Keratinocyte (primary cell): ENCODE data around the gene PDE8A. TPM values are rescaled to one million over a fixed set of nuclear protein-coding genes. Genes with fewer than 3 reads are reported as not detected.
A peak's percentile ranks its signal among the peaks of the same experiment; 100 is the strongest.

Experiments
- DNase-seq: peaks from one replicate; pipeline ENCODE4 v3.0.0-alpha.2; 2011; ENCODE audit warnings: low read depth, missing footprints, low spot score
- FAIRE-seq: peaks from 2 replicates; lab custom pipeline; 2011; peaks lifted over from hg19 to GRCh38; lab: Jason Lieb, UNC
- H2AFZ ChIP-seq: 2 replicates; pipeline ENCODE4 v1.6.0; 2012; ENCODE audit warnings: low read length, control low read depth, inconsistent platforms; ENCODE audit not compliant: control insufficient read depth
- H3K27ac ChIP-seq: 2 replicates; pipeline ENCODE4 v1.5.1; 2011; ENCODE audit warnings: low read length; ENCODE audit not compliant: control insufficient read depth, insufficient read depth
- H3K27me3 ChIP-seq: 3 replicates; pipeline ENCODE4 v1.6.0; 2011; ENCODE audit warnings: low read length; ENCODE audit not compliant: control insufficient read depth, insufficient read depth; ENCODE audit errors: extremely low read depth
- H3K36me3 ChIP-seq, 2 experiments: 2 replicates in 1 of 2; 3 replicates in 1 of 2; pipeline ENCODE4 v1.5.1; 2011; ENCODE audit warnings: low read length in 2 of 2, mild to moderate bottlenecking in 1 of 2; ENCODE audit not compliant: control insufficient read depth in 2 of 2, insufficient read depth in 2 of 2; ENCODE audit errors: extremely low read depth in 1 of 2
- H3K4me1 ChIP-seq: 3 replicates; pipeline ENCODE4 v1.5.1; 2011; ENCODE audit warnings: low read length; ENCODE audit not compliant: control insufficient read depth, insufficient read depth; ENCODE audit errors: extremely low read depth
- H3K4me2 ChIP-seq: 3 replicates; pipeline ENCODE4 v1.6.0; 2011; ENCODE audit warnings: low read depth, low read length; ENCODE audit not compliant: control insufficient read depth, insufficient read depth; ENCODE audit errors: extremely low read depth
- H3K4me3 ChIP-seq, 3 experiments: fragments of 200-600 bp in 1 of 3; sonication (generic) in 1 of 3; 2 replicates in 2 of 3; 3 replicates in 1 of 3; pipeline ENCODE4 v1.5.1; 2011 to 2016; ENCODE audit warnings: low read length in 3 of 3, mild to moderate bottlenecking in 3 of 3, control low read depth in 2 of 3, inconsistent platforms in 1 of 3, low read depth in 1 of 3, mixed read lengths in 1 of 3, mixed run types in 1 of 3, moderate library complexity in 1 of 3; ENCODE audit not compliant: control insufficient read depth in 2 of 3, insufficient read depth in 2 of 3; ENCODE audit errors: extremely low read depth in 1 of 3
- H3K79me2 ChIP-seq: 2 replicates; pipeline ENCODE4 v1.6.0; 2012; ENCODE audit warnings: low read length; ENCODE audit not compliant: control insufficient read depth, insufficient read depth
- H3K9ac ChIP-seq: 3 replicates; pipeline ENCODE4 v1.6.0; 2011; ENCODE audit warnings: low read length; ENCODE audit not compliant: control insufficient read depth, insufficient read depth; ENCODE audit errors: extremely low read depth
- H3K9me1 ChIP-seq: 3 replicates; pipeline ENCODE4 v1.6.0; 2011; ENCODE audit warnings: low read length; ENCODE audit not compliant: control insufficient read depth, insufficient read depth; ENCODE audit errors: extremely low read depth
- H3K9me3 ChIP-seq: 2 replicates; pipeline ENCODE4 v1.5.1; 2012; ENCODE audit warnings: low read depth, low read length; ENCODE audit not compliant: control insufficient read depth
- H4K20me1 ChIP-seq: 3 replicates; pipeline ENCODE4 v1.6.0; 2011; ENCODE audit warnings: low read length; ENCODE audit not compliant: control insufficient read depth, insufficient read depth; ENCODE audit errors: extremely low read depth
- EZH2 ChIP-seq: IDR thresholded peaks from one replicate; pipeline ENCODE4 v1.6.1; 2012; ENCODE audit warnings: inconsistent platforms, mild to moderate bottlenecking, low read length, moderate library complexity
- dilution Hi-C: fragments of 300-500 bp; cut with MboI; formaldehyde crosslinking; loops from one replicate; pipeline ENCODE4 v1.7.0; 2020; ENCODE audit warnings: low sequenced_read_pairs; ENCODE audit not compliant: extremely low pct_ligation_motif_present
- polyA plus RNA-seq, 5 experiments: library from polyadenylated mRNA; depleted of rRNA in 3 of 5; stranded (reverse) in 3 of 5; stranded (forward) in 1 of 5; unstranded in 1 of 5; fragments of >200 nt; gene quantifications; 1 replicate in 1 of 5; 2 replicates in 3 of 5; 3 replicates in 1 of 5; pipeline versions ENCODE4 v1.2.1 to v1.2.3, GENCODE V29; 2011 to 2012; ENCODE audit warnings: missing spikeins in 2 of 5, low read depth in 1 of 5, low replicate concordance in 1 of 5
- TF ChIP-seq, protein P1 (sequence below), 3 experiments: IDR thresholded peaks in 1 of 3; conservative IDR thresholded peaks in 1 of 3; optimal IDR thresholded peaks in 1 of 3; 2 replicates in 2 of 3; 3 replicates in 1 of 3; pipeline versions ENCODE3 to v1.5.1; 2011; ENCODE audit warnings: low read length in 3 of 3, mild to moderate bottlenecking in 3 of 3, moderate library complexity in 2 of 3, control low read depth in 1 of 3, inconsistent platforms in 1 of 3; ENCODE audit not compliant: insufficient read depth in 2 of 3; ENCODE audit errors: extremely low read depth in 1 of 3

PDE8A gene
- polyA plus RNA-seq, 1 donor (not counting 4 experiments of a cell fraction or from before 2014, with no cell fraction given), result 24.1 TPM

DNA sequence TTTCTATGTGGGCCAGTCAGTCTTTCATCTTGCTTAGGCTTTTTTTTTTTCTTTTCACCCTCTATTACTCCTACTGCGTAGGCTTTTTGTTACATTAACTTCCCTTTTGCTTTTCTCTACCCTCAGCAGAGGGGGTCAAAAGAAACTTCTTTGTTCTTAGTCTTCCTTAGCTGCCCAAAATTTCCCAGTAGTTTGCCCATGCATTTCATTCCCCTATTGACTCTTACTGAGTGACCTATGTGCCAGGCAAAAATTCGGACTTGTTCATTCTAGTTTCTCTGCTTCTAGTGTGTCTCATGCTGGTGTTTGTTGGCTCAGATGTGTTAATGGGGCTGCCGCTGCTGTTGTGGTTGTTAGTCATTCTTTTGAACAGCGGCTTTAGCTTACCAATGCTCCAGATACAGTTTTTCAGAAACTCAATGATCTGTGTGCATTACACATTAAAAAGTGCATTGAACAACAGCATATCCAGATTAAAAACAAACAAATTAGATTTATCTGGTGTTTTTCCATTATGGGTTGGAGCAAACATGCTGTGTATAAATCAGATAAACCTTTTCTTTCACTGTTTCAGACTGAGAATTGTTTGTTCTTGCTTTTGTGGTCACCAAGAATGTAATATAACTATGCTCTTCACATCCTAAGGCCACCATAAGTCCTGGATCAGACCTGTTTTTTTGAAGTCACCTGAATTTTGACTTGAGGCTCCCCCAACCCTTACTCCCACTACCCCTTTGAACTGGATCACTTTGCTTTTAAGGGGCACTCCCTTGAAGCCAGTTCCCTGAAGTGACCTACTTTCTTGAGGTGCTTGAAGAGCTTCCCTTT is 43.1 kb downstream of the PDE8A start:
- H3K4me2 ChIP-seq, result peak overlapping the region; percentile 52

DNA sequence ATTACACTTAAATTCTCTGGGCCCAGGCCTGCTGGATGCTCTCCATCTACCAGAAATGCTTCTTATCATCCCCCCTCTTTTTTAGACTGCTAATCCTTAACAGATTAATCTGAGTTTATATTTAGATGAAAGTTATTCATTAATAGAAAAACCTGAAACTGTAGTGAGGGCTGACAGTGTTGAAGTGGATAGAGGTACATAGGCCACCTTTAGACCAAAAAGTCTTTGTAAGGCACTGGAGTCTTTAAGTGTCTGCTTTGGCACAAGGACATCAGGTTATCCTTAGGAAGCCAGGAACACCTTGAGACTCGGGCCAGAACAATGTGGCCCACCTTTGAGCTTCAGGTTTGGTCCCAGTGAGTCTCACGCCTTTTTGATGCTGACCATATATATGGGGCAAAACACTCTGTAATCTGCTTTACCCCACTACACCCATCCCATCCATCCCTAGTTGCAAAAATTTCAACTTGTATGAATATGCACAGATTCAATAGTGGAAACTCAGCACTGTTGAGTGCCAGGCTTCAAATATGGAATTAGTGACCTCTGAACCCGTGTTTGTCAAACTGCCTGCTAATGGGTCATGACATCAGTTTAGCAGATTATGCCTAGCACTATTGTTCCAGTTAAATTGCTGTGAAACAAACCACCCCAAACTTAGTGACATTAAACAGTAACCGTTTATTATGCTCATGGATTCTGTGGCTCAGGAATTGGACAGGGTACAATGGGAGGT is 44.0 kb downstream of the PDE8A start:
- H4K20me1 ChIP-seq, result no peaks in the 10 kb centered on the region
- H2AFZ ChIP-seq, result no peak overlapping the region
- no peaks in the 10 kb centered on the region for H3K9me1 ChIP-seq
- no peaks in the 10 kb centered on the region for H3K36me3 ChIP-seq
- peaks cover 19% of the 10 kb centered on the region for H3K79me2 ChIP-seq
- no peak overlapping the region for H3K9ac ChIP-seq
- H3K4me2 ChIP-seq, result no peak overlapping the region
- H3K9me3 ChIP-seq, result no peaks in the 10 kb centered on the region
- FAIRE-seq (no peak), DNase-seq (no peak)
- TF ChIP-seq, protein P1, sequence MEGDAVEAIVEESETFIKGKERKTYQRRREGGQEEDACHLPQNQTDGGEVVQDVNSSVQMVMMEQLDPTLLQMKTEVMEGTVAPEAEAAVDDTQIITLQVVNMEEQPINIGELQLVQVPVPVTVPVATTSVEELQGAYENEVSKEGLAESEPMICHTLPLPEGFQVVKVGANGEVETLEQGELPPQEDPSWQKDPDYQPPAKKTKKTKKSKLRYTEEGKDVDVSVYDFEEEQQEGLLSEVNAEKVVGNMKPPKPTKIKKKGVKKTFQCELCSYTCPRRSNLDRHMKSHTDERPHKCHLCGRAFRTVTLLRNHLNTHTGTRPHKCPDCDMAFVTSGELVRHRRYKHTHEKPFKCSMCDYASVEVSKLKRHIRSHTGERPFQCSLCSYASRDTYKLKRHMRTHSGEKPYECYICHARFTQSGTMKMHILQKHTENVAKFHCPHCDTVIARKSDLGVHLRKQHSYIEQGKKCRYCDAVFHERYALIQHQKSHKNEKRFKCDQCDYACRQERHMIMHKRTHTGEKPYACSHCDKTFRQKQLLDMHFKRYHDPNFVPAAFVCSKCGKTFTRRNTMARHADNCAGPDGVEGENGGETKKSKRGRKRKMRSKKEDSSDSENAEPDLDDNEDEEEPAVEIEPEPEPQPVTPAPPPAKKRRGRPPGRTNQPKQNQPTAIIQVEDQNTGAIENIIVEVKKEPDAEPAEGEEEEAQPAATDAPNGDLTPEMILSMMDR (optimal IDR thresholded peaks at IDR 0.05 in 1 of 3, IDR thresholded peaks at IDR 0.05 in 1 of 3, conservative IDR thresholded peaks at IDR 0.05 in 1 of 3; ENCODE audit: extremely low read depth in 1 of 3, insufficient read depth in 2 of 3, low read length in 3 of 3), result no peak
- TF ChIP-seq EZH2, result no peak
- H3K4me1 ChIP-seq, result peaks cover 29% of the 10 kb centered on the region
- no peak overlapping the region for H3K4me3 ChIP-seq
- no peaks in the 10 kb centered on the region for H3K27me3 ChIP-seq
- no peak overlapping the region for H3K27ac ChIP-seq
- dilution Hi-C loops, result no loop called here

More for the DNA sequence above, 43.1 kb downstream of the PDE8A start:
- no peaks in the 10 kb centered on the region for H3K9me1 ChIP-seq
- no peaks in the 10 kb centered on the region for H3K27me3 ChIP-seq
- H3K9me3 ChIP-seq, result no peaks in the 10 kb centered on the region
- dilution Hi-C loops, result no loop called here
- no peaks in the 10 kb centered on the region for H3K36me3 ChIP-seq
- H3K27ac ChIP-seq, result no peak overlapping the region
- FAIRE-seq (peak; percentile 82), DNase-seq (peak; percentile 13)
- H3K79me2 ChIP-seq, result peaks cover 19% of the 10 kb centered on the region
- no peak overlapping the region for H3K9ac ChIP-seq
- H3K4me1 ChIP-seq, result peaks cover 20% of the 10 kb centered on the region
- no peaks in the 10 kb centered on the region for H4K20me1 ChIP-seq
- TF ChIP-seq, protein P1 (optimal IDR thresholded peaks at IDR 0.05 in 1 of 3, IDR thresholded peaks at IDR 0.05 in 1 of 3, conservative IDR thresholded peaks at IDR 0.05 in 1 of 3; ENCODE audit: extremely low read depth in 1 of 3, insufficient read depth in 2 of 3, low read length in 3 of 3), result no peak
- no peak for TF ChIP-seq EZH2
- H2AFZ ChIP-seq, result no peak overlapping the region
- H3K4me3 ChIP-seq, result no peak overlapping the region
